Measurements from ENCODE around the gene LEMD1.
A peak's percentile ranks its signal among the peaks of the same experiment; 100 is the strongest.
"Not testable (repeated sequence)": the region's sequence is repeated elsewhere in the genome, so short reads cannot be mapped to it uniquely, and the experiment has no call there.

The LEMD1 gene

DNA sequence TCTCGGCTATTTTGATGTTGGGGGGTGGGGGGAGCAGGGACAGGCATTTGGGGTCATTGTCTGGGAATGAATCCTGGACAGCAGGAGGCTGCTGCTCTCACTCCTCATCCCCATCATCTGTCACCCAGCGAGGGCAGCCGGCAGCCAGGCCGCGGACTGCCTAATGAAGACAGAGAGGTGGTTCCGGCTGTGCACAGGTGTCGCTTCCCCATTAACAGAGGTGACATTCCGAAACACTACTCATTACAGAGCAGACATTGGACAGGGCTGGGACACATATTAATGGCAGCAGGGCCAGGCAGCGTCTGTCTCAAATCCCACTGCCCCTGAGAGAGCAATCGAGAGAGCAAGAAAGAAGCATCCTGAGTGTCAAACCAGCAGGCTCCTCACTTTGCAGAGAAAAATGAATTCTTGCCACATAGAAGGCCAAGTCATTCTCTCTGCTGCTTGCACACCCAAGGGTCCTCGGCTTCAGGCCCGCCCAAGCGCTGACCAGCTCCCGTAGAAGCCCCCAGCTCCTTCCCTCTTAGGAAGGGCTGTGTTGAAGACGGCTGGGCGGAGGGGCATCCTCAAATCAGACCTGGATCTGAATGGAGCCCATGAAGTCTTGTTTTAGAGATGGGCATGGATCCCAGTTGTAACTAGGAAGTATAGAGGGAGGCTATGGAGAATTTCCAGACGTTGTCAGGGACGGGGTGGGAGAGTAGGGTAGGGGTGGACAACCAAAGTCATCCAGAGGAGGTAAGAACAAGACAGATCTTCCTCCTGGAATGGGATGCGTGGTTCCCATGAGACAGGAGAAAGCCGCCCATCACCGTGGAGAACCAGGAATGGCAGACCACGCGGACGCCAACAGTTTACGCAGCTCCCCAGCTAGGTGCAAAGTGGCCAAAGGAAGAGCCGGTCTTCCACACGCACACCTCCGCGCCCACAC lies 8.2 kb upstream of the LEMD1 start:
- DNase-seq (ENCODE audit: low spot score): no peak

GRCh38 chr1:205424901-205425600 lies 3.2 kb upstream of the LEMD1 start:
- DNase-seq (ENCODE audit: low spot score): no peak

- DNase-seq (ENCODE audit: low spot score): no peak
Measured at GRCh38 chr1:205423814-205424399, 2.1 kb upstream of the LEMD1 start.

DNA sequence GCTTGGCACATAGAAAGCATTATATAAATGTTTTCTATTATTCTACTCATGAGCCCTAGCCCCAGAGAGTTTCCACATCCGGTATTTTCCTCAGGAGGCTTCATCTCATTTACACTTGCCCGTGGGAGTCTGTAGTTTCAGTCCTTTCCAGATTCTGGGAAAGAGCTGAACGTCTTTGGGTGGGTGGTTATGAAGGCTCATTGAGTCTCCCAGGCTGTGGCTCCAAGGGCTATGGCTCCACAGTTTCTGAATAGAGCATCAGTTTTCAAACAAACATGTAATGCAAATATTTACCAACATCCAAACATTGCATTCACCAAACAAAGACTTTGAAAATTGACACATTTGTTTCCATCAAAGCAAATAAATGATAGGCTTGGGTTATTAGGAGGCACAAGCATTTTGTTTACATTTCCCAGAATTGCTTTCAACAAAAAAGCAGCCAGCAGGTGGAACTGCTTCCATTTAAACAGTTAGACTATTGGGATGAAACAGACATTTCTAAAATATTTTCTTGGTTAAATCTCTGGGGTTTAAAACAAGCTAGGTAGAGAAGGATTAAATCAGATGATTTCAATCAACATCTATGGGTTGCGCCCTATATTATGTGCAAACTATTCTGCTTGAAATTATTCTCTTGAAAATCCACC lies 1.3 kb upstream of the LEMD1 start:
- DNase-seq (ENCODE audit: low spot score): no peak

DNA sequence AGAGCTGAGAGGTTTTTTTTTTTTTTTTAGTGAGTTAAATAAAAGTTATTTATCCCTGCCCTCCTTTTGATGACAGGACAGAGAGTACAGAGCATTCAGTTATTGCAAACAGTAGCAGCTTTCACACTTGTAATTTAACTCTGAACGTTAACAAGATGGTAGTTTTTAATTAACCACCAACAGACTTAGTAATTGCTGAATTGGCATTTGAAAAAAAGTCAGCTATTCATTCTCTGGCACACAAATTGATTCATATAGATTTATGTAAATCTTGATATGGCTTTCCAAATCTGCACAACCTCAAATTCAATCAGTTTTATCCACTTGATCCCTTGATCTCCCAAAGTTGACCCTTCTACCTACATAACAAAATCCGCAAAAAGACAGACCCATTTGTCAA lies 918 bp downstream of the LEMD1 start:
- DNase-seq (ENCODE audit: low spot score): no peak

DNA sequence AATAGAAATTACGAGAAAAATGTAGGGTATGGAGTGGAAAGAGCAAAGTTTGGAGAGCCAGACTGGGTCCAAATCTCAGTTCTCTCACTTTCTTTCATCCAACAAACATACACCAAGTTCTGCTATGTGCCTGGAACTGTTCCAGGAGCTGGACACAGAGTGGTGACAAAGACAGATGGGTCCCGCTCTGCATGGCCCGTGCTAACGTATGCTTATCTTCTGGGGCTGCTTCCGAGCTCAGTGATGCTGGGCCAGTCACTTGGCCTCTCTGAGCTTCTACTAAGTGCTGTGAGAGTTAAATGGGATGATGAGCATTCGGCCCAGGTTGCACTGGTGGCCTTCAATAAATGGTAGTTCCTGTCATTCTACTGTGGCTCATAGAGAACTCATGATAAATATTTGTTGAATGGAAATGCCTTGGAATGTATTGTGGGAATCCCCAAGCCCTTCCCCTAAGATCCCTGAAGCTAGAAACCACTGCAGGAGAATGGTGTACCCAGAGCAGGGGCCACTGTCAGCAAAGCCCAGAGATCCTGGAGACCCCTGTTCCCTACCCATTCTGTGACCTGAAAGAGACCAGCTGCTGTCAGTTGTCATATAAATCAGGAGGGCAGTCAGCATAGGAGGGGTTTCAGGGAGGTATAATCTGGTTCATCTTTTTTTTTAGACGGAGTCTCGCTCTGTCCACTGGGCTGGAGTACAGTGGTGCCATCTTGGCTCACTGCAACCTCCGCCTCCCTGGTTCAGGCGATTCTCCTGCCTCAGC lies 3.8 kb downstream of the LEMD1 start:
- DNase-seq (ENCODE audit: low spot score): no peak

GRCh38 chr1:205416322-205416721 lies 5.5 kb downstream of the LEMD1 start:
- DNase-seq (ENCODE audit: low spot score): no peak

DNA sequence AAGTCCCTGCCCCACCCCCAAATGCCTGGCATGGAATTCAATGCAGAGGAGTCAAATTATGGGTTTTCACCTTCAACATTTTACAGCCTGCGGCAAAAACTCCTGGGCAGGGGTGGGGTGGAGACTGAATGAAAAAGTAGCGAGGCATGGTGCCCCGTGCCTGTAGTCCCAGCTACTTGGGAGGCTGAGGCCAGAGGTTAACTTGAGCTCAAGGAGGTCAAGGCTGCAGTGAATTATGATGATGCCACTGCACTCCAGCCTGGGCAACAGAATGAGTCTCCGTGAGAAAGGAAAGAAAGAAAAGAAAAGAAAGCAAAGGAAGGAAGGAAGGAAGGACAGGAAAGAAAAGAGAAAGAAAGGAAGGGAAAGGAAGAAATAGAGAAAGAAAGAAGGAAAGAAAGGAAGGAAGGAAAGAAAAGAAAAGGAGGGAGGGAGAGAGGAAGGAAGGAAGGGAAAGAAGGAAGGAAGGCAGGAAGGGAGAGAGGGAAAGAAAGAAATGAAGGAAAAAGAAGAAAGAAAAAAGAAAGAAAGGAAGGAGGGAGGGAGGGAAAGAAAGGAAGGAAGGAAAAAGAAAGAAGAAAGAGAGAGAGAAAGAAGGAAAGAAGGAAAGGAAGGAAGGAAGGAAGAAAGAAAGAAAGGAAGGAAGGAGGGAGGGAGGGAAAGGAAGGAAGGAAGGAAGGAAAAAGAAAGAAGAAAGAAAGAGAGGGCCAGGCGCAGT lies 11.1 kb downstream of the LEMD1 start:
- no peak for DNase-seq (ENCODE audit: low spot score)

GRCh38 chr1:205407970-205408369 lies 13.9 kb downstream of the LEMD1 start:
- DNase-seq (ENCODE audit: low spot score): no peak

DNA sequence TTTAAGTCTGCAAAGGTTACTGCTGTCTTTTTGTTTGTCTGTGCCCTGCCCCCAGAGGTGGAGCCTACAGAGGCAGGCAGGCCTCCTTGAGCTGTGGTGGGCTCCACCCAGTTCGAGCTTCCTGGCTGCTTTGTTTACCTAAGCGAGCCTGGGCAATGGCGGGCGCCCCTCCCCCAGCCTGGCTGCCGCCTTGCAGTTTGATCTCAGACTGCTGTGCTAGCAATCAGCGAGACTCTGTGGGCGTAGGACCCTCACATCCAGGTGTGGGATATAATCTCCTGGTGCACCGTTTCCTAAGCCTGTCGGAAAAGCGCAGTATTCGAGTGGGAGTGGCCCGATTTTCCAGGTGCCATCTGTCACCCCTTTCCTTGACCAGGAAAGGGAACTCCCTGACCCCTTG lies 15.6 kb downstream of the LEMD1 start:
- not testable (repeated sequence) for DNase-seq (ENCODE audit: low spot score)

DNA sequence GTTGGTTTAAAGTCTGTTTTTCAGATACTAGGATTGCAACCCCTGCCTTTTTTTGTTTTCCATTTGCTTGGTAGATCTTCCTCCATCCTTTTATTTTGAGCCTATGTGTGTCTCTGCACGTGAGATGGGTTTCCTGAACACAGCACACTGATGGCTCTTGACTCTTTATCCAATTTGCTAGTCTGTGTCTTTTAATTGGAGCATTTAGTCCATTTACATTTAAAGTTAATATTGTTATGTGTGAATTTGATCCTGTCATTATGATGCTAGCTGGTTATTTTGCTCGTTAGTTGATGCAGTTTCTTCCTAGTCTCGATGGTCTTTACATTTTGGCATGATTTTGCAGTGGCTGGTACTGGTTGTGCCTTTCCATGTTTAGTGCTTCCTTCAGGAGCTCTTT lies 17.4 kb downstream of the LEMD1 start:
- not testable (repeated sequence) for DNase-seq (ENCODE audit: low spot score)

DNA sequence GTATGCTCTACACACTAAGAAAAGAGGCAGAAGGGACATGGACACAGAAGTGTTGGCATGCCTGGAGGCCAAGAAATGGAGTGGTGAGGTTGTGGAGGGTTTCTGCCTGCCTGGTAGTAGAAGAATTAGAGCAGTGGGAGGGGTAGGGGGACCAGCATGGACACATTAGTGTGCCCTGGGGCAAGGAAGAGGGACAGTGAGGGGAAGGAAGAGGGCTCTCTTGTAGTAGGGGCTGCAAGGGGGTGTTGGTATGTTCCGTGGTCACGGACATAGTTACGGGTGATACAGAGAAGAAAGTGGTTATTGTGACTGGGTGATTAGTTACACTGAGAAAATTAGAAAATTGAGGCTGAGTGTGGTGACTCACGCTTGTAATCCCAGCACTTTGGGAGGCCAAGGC lies 23.3 kb downstream of the LEMD1 start:
- DNase-seq (ENCODE audit: low spot score): no peak

DNA sequence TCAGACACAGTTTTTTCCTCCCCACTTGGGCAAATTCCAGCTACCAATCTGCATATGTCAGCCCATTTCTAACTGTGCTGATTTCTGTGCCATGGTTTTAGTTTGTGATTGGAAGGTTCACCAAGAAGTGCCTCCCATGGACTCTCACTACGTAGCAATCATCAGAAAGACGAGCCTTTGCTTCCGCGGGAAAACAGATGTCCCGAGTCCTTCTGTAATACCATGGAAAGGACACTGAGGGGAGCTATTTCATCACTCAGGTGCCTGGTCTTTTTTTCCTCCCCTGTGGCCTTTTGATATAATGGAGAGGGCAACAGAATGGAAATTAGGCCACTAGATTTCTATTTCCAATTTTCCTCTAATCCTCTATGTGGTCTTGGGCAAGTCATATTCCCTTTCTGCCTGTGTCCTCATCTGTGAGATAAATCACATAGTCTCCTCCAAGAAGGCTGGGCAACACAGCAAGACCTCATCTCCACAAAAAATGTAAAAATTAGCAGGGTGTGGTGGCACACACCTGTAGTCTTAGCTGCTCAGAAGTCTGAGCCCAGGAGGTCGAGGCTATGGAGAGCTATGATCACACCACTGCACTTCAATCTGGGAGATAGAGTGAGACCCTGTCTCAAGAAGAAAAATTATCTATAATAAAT lies 24.8 kb downstream of the LEMD1 start:
- DNase-seq (ENCODE audit: low spot score): peak; percentile 59

DNA sequence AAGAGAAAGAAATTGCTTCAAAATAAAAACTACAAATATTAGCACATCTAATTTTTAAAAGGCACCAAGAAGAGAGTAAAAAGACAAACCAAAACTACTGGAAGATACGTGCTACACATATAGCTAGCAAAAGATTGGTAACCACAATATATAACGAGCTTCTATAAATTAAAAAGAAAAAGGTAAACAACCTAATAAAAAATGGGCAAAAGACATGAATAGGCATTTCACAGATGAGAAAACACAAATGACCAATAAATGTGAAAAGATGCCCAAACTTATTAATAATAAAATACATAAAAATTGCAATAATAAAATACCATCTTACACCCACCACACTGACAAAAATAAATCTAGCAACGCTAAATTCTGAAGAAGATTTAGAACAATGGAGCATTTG lies 26.2 kb downstream of the LEMD1 start:
- no peak for DNase-seq (ENCODE audit: low spot score)

- DNase-seq (ENCODE audit: low spot score): no peak
Measured at GRCh38 chr1:205392650-205393049, 29.2 kb downstream of the LEMD1 start.

DNA sequence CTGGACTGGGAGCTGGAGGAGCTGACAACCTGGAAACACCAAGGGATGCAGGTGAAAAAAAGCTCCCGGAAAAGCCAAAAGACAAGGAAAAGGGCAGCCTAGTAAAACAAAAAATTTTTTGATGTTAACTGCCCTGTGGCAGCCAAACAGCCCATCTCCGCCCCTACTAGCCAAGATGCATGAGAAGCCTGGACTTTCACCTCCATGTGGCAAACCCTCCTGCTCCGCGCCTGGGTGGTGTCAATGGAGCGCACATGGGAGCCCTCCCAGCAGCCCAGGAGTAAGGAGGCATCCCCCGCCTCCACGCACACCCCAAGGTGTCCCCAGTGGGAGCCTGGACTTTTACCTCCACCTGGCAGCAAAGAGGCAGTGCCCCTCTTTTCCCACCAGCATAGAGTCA lies 30.5 kb downstream of the LEMD1 start:
- DNase-seq (ENCODE audit: low spot score): no peak

- DNase-seq (ENCODE audit: low spot score): no peak
Measured at GRCh38 chr1:205387845-205388244, 34.0 kb downstream of the LEMD1 start.

GRCh38 chr1:205382990-205383389 lies 38.9 kb downstream of the LEMD1 start:
- not testable (repeated sequence) for DNase-seq (ENCODE audit: low spot score)

DNA sequence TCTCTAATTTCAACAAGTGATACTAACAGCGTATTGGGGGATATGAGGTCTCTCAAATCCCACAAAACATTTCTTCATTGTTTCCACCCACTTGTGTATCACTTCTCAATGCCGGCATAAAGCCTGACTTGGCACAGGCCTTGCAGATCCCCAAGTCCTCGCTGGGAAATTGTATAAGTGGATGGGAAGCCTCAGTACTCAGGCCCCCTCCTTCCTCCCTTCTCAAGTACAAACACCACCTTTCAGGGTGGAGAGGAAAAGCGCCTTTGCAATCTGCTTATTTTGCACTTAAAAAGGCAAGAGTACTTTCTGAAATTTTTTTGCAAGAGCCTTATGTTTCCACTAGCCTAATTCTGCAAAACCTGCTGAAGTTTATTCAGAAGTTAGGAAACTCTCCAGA lies 39.3 kb downstream of the LEMD1 start:
- no peak for DNase-seq (ENCODE audit: low spot score)

- no peak for DNase-seq (ENCODE audit: low spot score)
Measured at GRCh38 chr1:205381305-205381704, 40.6 kb downstream of the LEMD1 start.

DNA sequence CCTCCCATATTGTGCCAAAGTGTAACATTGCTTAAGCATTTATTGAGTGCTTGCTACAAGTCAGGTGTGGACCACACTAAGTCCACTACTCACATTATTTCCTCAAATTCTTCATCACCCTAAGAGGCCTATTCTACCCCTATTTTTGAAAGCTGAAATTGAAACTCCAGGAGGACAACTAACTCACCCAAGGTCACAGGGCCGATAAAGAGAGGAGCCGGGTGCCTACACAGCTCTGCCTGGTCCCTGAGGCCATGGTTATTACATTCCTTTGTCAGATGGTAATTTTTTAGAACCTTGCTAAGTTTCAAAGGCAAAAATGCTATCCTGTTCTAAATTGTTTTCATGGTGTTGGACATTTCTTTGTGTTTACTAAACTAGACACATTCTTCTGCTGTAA lies 41.0 kb downstream of the LEMD1 start:
- DNase-seq (ENCODE audit: low spot score): no peak
